GM18861 (cell line): ENCODE results near the gene DRD4.

Experiments
- ATAC-seq: cut with Tn5 transposase; IDR thresholded peaks from one replicate; pipeline ENCODE4 v1.9.1; 2021; ENCODE audit not compliant: unreplicated experiment

The DRD4 gene

GRCh38 chr11:636511-637332 lies at the start of gene DRD4:
DRD4 (plus strand) TSS chr11:637269; CDS start chr11:637305, 36 bp downstream.
- ATAC-seq: no peak

- ATAC-seq: no peak
Observed at GRCh38 chr11:587546-587945, 49.5 kb upstream of the DRD4 start.

GRCh38 chr11:587978-588380 lies 49.1 kb upstream of the DRD4 start:
- ATAC-seq: no peak

GRCh38 chr11:589798-590197 lies 47.3 kb upstream of the DRD4 start:
- ATAC-seq: no peak

GRCh38 chr11:590997-591396 lies 46.1 kb upstream of the DRD4 start:
- ATAC-seq: no peak

- no peak for ATAC-seq
Observed at GRCh38 chr11:592501-592900, 44.6 kb upstream of the DRD4 start.

- no peak for ATAC-seq
Observed at GRCh38 chr11:592918-593317, 44.2 kb upstream of the DRD4 start.

- no peak for ATAC-seq
Observed at GRCh38 chr11:593347-593746, 43.7 kb upstream of the DRD4 start.

GRCh38 chr11:595400-595799 lies 41.7 kb upstream of the DRD4 start:
- ATAC-seq: no peak

GRCh38 chr11:596374-596773 lies 40.7 kb upstream of the DRD4 start:
- no peak for ATAC-seq

- no peak for ATAC-seq
Observed at GRCh38 chr11:597166-597725, 39.8 kb upstream of the DRD4 start.

GRCh38 chr11:598005-598680 lies 38.9 kb upstream of the DRD4 start:
- ATAC-seq: no peak

GRCh38 chr11:601573-602245 lies 35.4 kb upstream of the DRD4 start:
- ATAC-seq: no peak

GRCh38 chr11:603154-603553 lies 33.9 kb upstream of the DRD4 start:
- no peak for ATAC-seq

- no peak for ATAC-seq
Observed at GRCh38 chr11:605286-606129, 31.6 kb upstream of the DRD4 start.

- no peak for ATAC-seq
Observed at GRCh38 chr11:606245-606644, 30.8 kb upstream of the DRD4 start.

- no peak for ATAC-seq
Observed at GRCh38 chr11:607020-607780, 29.9 kb upstream of the DRD4 start.

- ATAC-seq: no peak
Observed at GRCh38 chr11:607971-608659, 29.0 kb upstream of the DRD4 start.

GRCh38 chr11:608791-609251 lies 28.2 kb upstream of the DRD4 start:
- no peak for ATAC-seq
